ENCODE data around the gene SLC19A3.

Gene SLC19A3

GRCh38 chr2:227720680-227721079, 2.9 kb upstream of the SLC19A3 start:
- Histone ChIP-seq H3K4me1 (ENCODE audit: insufficient read depth, low read length) (peaks cover 7% of the 10 kb centered on the region), H3K9ac (ENCODE audit: low read depth, low read length) (no peak overlapping the region), H3K36me3 (ENCODE audit: insufficient read depth, low read length) (no peaks in the 10 kb centered on the region), H3K9me3 (ENCODE audit: control insufficient read depth, insufficient read depth, low read length) (no peaks in the 10 kb centered on the region)

- H3K4me1 ChIP-seq (ENCODE audit: insufficient read depth, low read length): peaks cover 8% of the 10 kb centered on the region
- no peak overlapping the region for H3K9ac ChIP-seq (ENCODE audit: low read depth, low read length)
- no peaks in the 10 kb centered on the region for H3K36me3 ChIP-seq (ENCODE audit: insufficient read depth, low read length)
- H3K9me3 ChIP-seq (ENCODE audit: control insufficient read depth, insufficient read depth, low read length): no peaks in the 10 kb centered on the region
Measured at GRCh38 chr2:227719641-227720040, 1.8 kb upstream of the SLC19A3 start.

DNA sequence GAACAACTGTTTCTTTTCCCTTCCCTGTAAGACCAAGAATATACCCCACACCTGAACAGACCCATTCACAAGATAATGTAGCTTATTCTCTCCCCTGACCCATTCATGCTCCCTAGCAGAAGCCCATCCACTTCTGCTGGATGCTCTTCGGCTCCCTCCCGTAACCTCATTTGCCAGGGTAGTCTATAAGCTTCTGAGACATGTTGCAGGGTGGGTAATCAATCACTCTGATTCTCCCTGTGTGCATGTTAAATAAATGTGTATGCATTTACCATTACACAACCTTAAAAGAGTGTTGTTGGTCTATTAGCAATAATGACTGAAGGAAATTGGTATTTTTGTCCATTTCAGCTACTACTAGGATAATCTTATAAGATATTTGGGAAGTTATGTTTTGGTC, 1.3 kb downstream of the SLC19A3 start:
- H3K9me3 ChIP-seq (ENCODE audit: control insufficient read depth, insufficient read depth, low read length): no peaks in the 10 kb centered on the region
- no peak overlapping the region for H3K9ac ChIP-seq (ENCODE audit: low read depth, low read length)
- no peaks in the 10 kb centered on the region for H3K36me3 ChIP-seq (ENCODE audit: insufficient read depth, low read length)
- H3K4me1 ChIP-seq (ENCODE audit: insufficient read depth, low read length): peaks cover 8% of the 10 kb centered on the region

GRCh38 chr2:227713291-227713690, 4.5 kb downstream of the SLC19A3 start:
- peaks cover 8% of the 10 kb centered on the region for H3K4me1 ChIP-seq (ENCODE audit: insufficient read depth, low read length)
- no peak overlapping the region for H3K9ac ChIP-seq (ENCODE audit: low read depth, low read length)
- no peaks in the 10 kb centered on the region for H3K9me3 ChIP-seq (ENCODE audit: control insufficient read depth, insufficient read depth, low read length)
- H3K36me3 ChIP-seq (ENCODE audit: insufficient read depth, low read length): no peaks in the 10 kb centered on the region

DNA sequence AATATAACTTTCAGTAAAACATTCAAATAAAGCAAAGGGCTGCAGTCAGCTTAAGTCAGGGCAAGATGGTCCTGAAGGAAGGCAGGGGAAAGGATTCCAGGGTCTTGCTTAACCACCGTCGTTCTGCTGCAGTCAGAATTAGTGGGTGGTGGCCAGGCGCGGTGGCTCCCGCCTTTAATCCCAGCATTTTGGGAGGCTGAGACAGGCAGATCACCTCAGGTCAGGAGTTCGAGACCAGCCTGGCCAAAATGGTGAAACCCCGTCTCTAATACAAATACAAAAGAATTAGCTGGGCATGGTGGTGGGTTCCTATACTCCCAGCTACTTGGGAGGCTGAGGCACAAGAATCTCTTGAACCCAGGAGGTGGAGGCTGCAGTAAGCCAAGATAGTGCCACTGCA, 6.8 kb downstream of the SLC19A3 start:
- H3K36me3 ChIP-seq (ENCODE audit: insufficient read depth, low read length): no peaks in the 10 kb centered on the region
- no peaks in the 10 kb centered on the region for H3K9me3 ChIP-seq (ENCODE audit: control insufficient read depth, insufficient read depth, low read length)
- no peak overlapping the region for H3K9ac ChIP-seq (ENCODE audit: low read depth, low read length)
- peaks cover 4% of the 10 kb centered on the region; the same call in 1 of the 2 replicates for H3K4me1 ChIP-seq (ENCODE audit: insufficient read depth, low read length)

DNA sequence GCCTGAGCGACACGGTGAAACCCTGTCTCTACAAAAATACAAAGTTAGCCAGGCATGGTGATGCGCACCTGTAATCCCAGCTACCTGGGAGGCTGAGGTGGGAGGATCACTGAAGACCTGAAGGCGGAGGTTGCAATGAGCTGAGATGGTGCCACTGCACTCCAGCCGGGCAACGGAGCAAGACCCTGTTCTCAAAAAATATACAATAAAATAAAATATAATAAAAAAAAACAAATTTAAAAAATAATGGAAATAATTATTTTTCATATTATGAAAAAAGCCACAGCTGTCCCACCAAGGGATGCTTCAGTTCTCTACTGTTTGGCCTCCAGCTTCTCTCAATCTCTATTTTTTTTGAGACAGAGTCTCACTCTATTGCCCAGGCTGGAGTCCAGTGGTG, 10.4 kb downstream of the SLC19A3 start:
- Histone ChIP-seq H3K36me3 (ENCODE audit: insufficient read depth, low read length) (no peaks in the 10 kb centered on the region), H3K9me3 (ENCODE audit: control insufficient read depth, insufficient read depth, low read length) (no peaks in the 10 kb centered on the region), H3K9ac (ENCODE audit: low read depth, low read length) (no peak overlapping the region), H3K4me1 (ENCODE audit: insufficient read depth, low read length) (peaks cover 16% of the 10 kb centered on the region)

DNA sequence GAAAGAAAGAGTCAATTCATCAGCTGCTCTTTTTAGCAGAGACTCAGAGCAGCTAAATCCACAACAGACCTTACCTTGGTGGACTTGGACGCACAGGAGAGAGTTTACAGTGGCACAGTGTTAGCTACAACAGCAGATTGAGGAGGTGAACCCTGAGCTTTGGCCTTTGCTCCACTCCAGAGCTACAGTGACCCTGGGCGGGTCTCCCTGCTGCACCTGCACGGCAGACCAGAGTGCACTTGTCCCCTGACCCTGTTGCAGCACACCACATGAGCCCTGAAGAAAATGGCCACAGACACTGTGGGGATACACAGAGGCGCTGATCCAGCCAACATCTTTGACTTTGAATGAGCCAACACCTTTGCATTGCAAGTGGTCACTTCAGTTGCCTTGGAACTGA, 11.0 kb downstream of the SLC19A3 start:
- Histone ChIP-seq H3K9me3 (ENCODE audit: control insufficient read depth, insufficient read depth, low read length) (no peaks in the 10 kb centered on the region), H3K4me1 (ENCODE audit: insufficient read depth, low read length) (peaks cover 16% of the 10 kb centered on the region)

DNA sequence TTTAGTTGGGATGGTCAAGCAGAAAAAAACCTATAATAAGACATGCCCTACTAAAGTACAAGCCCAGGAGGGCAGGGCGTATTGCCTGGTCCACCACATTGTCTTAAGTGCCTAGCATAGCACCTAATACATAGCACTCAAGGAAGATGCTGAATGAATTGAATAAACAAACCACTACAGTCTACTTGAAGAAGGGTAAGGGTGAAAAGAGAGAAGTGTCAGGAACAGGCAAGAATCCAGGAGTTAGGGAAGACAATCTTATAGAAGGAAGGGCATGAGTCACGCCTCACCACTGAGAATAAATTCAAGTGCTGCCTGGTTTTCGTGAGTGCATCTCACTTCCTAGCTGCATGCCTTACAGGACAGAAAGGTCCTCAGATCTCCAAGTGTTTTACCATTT, 13.9 kb downstream of the SLC19A3 start:
- H3K36me3 ChIP-seq (ENCODE audit: insufficient read depth, low read length): no peaks in the 10 kb centered on the region
- peaks cover 16% of the 10 kb centered on the region for H3K4me1 ChIP-seq (ENCODE audit: insufficient read depth, low read length)
- H3K9ac ChIP-seq (ENCODE audit: low read depth, low read length): no peak overlapping the region
- H3K9me3 ChIP-seq (ENCODE audit: control insufficient read depth, insufficient read depth, low read length): no peaks in the 10 kb centered on the region

More for the DNA sequence above, 11.0 kb downstream of the SLC19A3 start:
- Histone ChIP-seq H3K9ac (ENCODE audit: low read depth, low read length) (no peak overlapping the region), H3K36me3 (ENCODE audit: insufficient read depth, low read length) (no peaks in the 10 kb centered on the region)

- H3K9me3 ChIP-seq (ENCODE audit: control insufficient read depth, insufficient read depth, low read length): no peaks in the 10 kb centered on the region
- peaks cover 16% of the 10 kb centered on the region for H3K4me1 ChIP-seq (ENCODE audit: insufficient read depth, low read length)
- no peak overlapping the region for H3K9ac ChIP-seq (ENCODE audit: low read depth, low read length)
- no peaks in the 10 kb centered on the region for H3K36me3 ChIP-seq (ENCODE audit: insufficient read depth, low read length)
Measured at GRCh38 chr2:227703280-227703732, 14.5 kb downstream of the SLC19A3 start.

- peaks cover 16% of the 10 kb centered on the region for H3K4me1 ChIP-seq (ENCODE audit: insufficient read depth, low read length)
- H3K9ac ChIP-seq (ENCODE audit: low read depth, low read length): no peak overlapping the region
Measured at GRCh38 chr2:227701556-227701955, 16.3 kb downstream of the SLC19A3 start.

GRCh38 chr2:227696990-227697679, 20.7 kb downstream of the SLC19A3 start:
- Histone ChIP-seq H3K4me1 (ENCODE audit: insufficient read depth, low read length) (no peaks in the 10 kb centered on the region), H3K36me3 (ENCODE audit: insufficient read depth, low read length) (no peaks in the 10 kb centered on the region), H3K9ac (ENCODE audit: low read depth, low read length) (no peak overlapping the region), H3K9me3 (ENCODE audit: control insufficient read depth, insufficient read depth, low read length) (no peaks in the 10 kb centered on the region)

More at GRCh38 chr2:227701556-227701955, 16.3 kb downstream of the SLC19A3 start:
- Histone ChIP-seq H3K9me3 (ENCODE audit: control insufficient read depth, insufficient read depth, low read length) (no peaks in the 10 kb centered on the region), H3K36me3 (ENCODE audit: insufficient read depth, low read length) (no peaks in the 10 kb centered on the region)

GRCh38 chr2:227687189-227687588, 30.6 kb downstream of the SLC19A3 start:
- Histone ChIP-seq H3K4me1 (ENCODE audit: insufficient read depth, low read length) (no peaks in the 10 kb centered on the region), H3K9me3 (ENCODE audit: control insufficient read depth, insufficient read depth, low read length) (no peaks in the 10 kb centered on the region), H3K9ac (ENCODE audit: low read depth, low read length) (no peak overlapping the region), H3K36me3 (ENCODE audit: insufficient read depth, low read length) (peaks cover 3% of the 10 kb centered on the region; the same call in 1 of the 2 replicates)

- peaks cover 3% of the 10 kb centered on the region; the same call in 1 of the 2 replicates for H3K36me3 ChIP-seq (ENCODE audit: insufficient read depth, low read length)
- H3K9ac ChIP-seq (ENCODE audit: low read depth, low read length): no peak overlapping the region
- no peaks in the 10 kb centered on the region for H3K9me3 ChIP-seq (ENCODE audit: control insufficient read depth, insufficient read depth, low read length)
- H3K4me1 ChIP-seq (ENCODE audit: insufficient read depth, low read length): no peaks in the 10 kb centered on the region
Measured at GRCh38 chr2:227684258-227684657, 33.6 kb downstream of the SLC19A3 start.

DNA sequence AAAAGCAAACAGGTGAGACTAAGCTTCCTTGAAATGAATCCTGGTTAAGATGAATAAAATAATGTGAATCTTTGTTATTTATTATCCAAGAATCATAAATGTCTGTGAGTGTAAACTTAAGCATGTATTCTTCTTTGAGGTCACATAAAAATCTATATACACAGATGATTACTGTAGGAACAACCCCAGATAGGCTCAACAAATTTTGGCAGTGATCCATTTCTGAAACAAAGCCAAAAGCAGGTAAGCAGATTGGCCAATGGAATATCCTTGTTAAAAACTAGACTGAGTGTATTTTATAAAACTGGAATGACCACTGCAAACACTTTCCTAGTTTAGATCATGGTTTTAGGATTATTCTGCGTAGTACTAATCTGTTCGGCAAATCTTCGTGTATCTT, 39.9 kb downstream of the SLC19A3 start:
- H3K4me1 ChIP-seq (ENCODE audit: insufficient read depth, low read length): no peaks in the 10 kb centered on the region
- no peaks in the 10 kb centered on the region for H3K9me3 ChIP-seq (ENCODE audit: control insufficient read depth, insufficient read depth, low read length)
- H3K9ac ChIP-seq (ENCODE audit: low read depth, low read length): no peak overlapping the region
- H3K36me3 ChIP-seq (ENCODE audit: insufficient read depth, low read length): no peaks in the 10 kb centered on the region

GRCh38 chr2:227674485-227674884, 43.3 kb downstream of the SLC19A3 start:
- Histone ChIP-seq H3K36me3 (ENCODE audit: insufficient read depth, low read length) (no peaks in the 10 kb centered on the region), H3K4me1 (ENCODE audit: insufficient read depth, low read length) (peaks cover 14% of the 10 kb centered on the region), H3K9me3 (ENCODE audit: control insufficient read depth, insufficient read depth, low read length) (no peaks in the 10 kb centered on the region), H3K9ac (ENCODE audit: low read depth, low read length) (no peak overlapping the region)

All from ES-I3 (cell line).